Tibial nerve (tissue), 3 donors: Measurements from ENCODE around the gene PDILT.

Source experiments
- POLR2A ChIP-seq, 2 donors: fragments of 450-650 bp; IDR thresholded peaks; one replicate each; pipeline ENCODE4 v1.6.1; 2017; ENCODE audit warnings: antibody characterized with exemption in 2 of 2, mild to moderate bottlenecking in 2 of 2, moderate library complexity in 2 of 2
- TF ChIP-seq, protein P1 (sequence below), 5 experiments: fragments of 200-600 bp in 3 of 5; fragments of 450-650 bp in 2 of 5; sonication (generic) in 3 of 5; IDR thresholded peaks; one replicate each; pipeline ENCODE4 v1.5.1; 2016 to 2019; ENCODE audit warnings: antibody characterized with exemption in 5 of 5, mild to moderate bottlenecking in 3 of 5, moderate library complexity in 2 of 5

DNA sequence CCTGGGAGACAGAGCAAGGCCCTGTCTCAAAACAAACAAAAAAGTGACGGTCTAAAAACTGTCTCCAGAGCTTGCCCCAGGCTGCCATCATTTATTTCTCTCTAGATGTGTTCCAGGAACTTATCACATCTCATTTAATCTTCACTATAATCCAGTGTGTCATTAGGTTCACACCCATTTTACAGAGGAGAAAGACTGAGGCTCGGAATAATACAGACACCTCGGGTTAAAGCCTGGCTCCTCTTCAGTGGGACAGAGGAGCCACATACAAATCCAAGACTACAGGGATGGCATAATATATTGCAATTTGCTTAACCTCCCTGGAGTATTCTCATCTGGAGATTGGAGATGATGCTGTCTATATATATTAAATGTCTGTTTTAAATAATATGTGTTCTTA is 5.9 kb downstream of the PDILT start:
- TF ChIP-seq POLR2A (IDR thresholded peaks at IDR 0.05) = no peak
- TF ChIP-seq, protein P1, sequence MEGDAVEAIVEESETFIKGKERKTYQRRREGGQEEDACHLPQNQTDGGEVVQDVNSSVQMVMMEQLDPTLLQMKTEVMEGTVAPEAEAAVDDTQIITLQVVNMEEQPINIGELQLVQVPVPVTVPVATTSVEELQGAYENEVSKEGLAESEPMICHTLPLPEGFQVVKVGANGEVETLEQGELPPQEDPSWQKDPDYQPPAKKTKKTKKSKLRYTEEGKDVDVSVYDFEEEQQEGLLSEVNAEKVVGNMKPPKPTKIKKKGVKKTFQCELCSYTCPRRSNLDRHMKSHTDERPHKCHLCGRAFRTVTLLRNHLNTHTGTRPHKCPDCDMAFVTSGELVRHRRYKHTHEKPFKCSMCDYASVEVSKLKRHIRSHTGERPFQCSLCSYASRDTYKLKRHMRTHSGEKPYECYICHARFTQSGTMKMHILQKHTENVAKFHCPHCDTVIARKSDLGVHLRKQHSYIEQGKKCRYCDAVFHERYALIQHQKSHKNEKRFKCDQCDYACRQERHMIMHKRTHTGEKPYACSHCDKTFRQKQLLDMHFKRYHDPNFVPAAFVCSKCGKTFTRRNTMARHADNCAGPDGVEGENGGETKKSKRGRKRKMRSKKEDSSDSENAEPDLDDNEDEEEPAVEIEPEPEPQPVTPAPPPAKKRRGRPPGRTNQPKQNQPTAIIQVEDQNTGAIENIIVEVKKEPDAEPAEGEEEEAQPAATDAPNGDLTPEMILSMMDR (IDR thresholded peaks at IDR 0.05) = no peak
